Cardiac muscle cell (in vitro differentiated cells and primary cell): Measurements from ENCODE around the gene NGDN. TPM values are rescaled to one million over a fixed set of nuclear protein-coding genes. Genes with fewer than 3 reads are reported as not detected.

Source experiments
- DNase-seq, 2 donors: peaks; one replicate each; pipeline versions ENCODE4 v3.0.0 to v3.0.0-alpha.2; 2010 to 2017; ENCODE audit warnings: low read depth in 1 of 2, low spot score in 1 of 2
- H3K27ac ChIP-seq: fragments of 200-600 bp; sonication (generic); 2 replicates; pipeline ENCODE4 v1.5.1; 2016
- H3K27me3 ChIP-seq: fragments of 200-600 bp; sonication (generic); 2 replicates; pipeline ENCODE4 v1.6.0; 2016; ENCODE audit warnings: control low read depth
- H3K36me3 ChIP-seq: fragments of 200-600 bp; sonication (generic); 2 replicates; pipeline ENCODE4 v1.5.1; 2016; ENCODE audit warnings: control low read depth
- H3K4me1 ChIP-seq: fragments of 200-600 bp; sonication (generic); 2 replicates; pipeline ENCODE4 v1.8.1; 2017; ENCODE audit warnings: low read depth, mild to moderate bottlenecking, mixed run types
- H3K4me3 ChIP-seq: fragments of 200-600 bp; sonication (generic); 2 replicates; pipeline ENCODE4 v1.5.1; 2016; ENCODE audit warnings: mild to moderate bottlenecking
- H3K9me3 ChIP-seq: fragments of 200-600 bp; sonication (generic); 2 replicates; pipeline ENCODE4 v1.5.1; 2017; ENCODE audit warnings: low read depth, mild to moderate bottlenecking, control low read depth
- CTCF ChIP-seq: IDR thresholded peaks from 2 replicates; pipeline ENCODE4 v1.5.1; 2012; ENCODE audit warnings: low read depth, mild to moderate bottlenecking, low read length
- polyA plus RNA-seq: library from polyadenylated mRNA; unstranded; fragments of >200 nt; fragmentation: Nextera tagmentation; extraction: Ambion mirVana; gene quantifications from 2 replicates; pipeline ENCODE4 v1.2.1, GENCODE V29; 2016
- total RNA-seq: library from RNA; depleted of rRNA; stranded (reverse); fragments of >200 nt; gene quantifications from 2 replicates; pipeline ENCODE4 v1.2.3, GENCODE V29; 2016

NGDN gene
- total and polyA plus RNA-seq, 2 experiments from 2014 or later: 43.3 to 66.9 TPM

GRCh38 chr14:23442721-23443356 is 26.7 kb upstream of the NGDN start:
- H3K4me1 ChIP-seq: peaks cover 98% of the 10 kb centered on the region
- H3K27ac ChIP-seq: peak overlapping the region; percentile 100
- H3K36me3 ChIP-seq: no peaks in the 10 kb centered on the region
- TF ChIP-seq CTCF: no peak
- H3K9me3 ChIP-seq: no peaks in the 10 kb centered on the region
- no peaks in the 10 kb centered on the region for H3K27me3 ChIP-seq
- H3K4me3 ChIP-seq: peak overlapping the region; percentile 18
- DNase-seq: peak in 1 of 2 donors; percentile 92

- H3K4me1 ChIP-seq: peaks cover 96% of the 10 kb centered on the region
- peak overlapping the region; percentile 100 for H3K27ac ChIP-seq
- H3K4me3 ChIP-seq: peak overlapping the region; percentile 18
- H3K27me3 ChIP-seq: no peaks in the 10 kb centered on the region
- no peaks in the 10 kb centered on the region for H3K9me3 ChIP-seq
- DNase-seq: peak in 1 of 2 donors; percentile 92
- no peak for TF ChIP-seq CTCF
- H3K36me3 ChIP-seq: no peaks in the 10 kb centered on the region
These were observed 26.1 kb upstream of the NGDN start for GRCh38 chr14:23443411-23443812.

DNA sequence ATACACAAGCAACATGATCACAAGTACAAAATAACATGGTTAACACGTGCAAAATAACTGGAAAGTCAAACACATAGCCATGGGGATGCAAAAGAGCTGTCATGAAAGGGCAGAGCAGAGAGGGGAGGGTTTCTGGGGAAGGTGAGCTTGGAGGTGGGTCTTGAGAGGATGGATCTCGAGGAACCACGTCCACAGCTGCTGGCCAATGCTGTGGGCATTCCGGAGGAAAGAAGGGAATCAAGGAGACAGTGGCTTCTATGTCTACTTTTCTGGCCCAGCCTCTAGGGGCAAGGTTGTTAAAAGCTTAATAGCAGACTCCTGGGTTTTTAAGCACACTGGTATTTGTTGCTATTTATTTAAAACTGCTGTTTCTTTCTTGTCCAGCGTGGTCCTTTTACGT is 25.6 kb upstream of the NGDN start:
- Histone ChIP-seq H3K27me3 (no peaks in the 10 kb centered on the region), H3K36me3 (no peaks in the 10 kb centered on the region), H3K9me3 (no peaks in the 10 kb centered on the region), H3K27ac (peak overlapping the region; percentile 100), H3K4me3 (peak overlapping the region; percentile 3), H3K4me1 (peaks cover 92% of the 10 kb centered on the region)
- TF ChIP-seq CTCF: no peak
- DNase-seq: no peak

DNA sequence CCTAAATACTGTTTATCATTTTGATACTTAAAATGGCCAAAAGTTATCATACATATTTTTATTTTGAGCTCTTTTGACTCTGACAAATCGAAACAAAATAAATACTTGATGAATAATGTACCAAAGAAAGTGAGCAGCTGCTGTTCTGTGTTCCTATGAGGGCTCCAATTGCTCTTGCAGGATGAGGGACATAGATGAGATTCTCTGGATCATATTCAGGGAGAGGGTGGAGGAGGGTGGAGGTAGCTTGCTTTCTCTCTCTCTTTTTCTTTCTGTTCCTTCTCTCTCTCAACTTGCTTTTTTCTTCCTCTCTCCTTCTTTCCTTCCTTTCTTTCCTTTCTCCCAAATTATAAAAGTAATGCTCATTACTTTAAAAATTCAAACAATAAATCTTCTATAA is 25.2 kb upstream of the NGDN start:
- Histone ChIP-seq H3K27ac (peak overlapping the region; percentile 100), H3K36me3 (no peaks in the 10 kb centered on the region), H3K9me3 (no peaks in the 10 kb centered on the region), H3K4me3 (peak overlapping the region; percentile 3), H3K27me3 (no peaks in the 10 kb centered on the region), H3K4me1 (peaks cover 92% of the 10 kb centered on the region)
- TF ChIP-seq CTCF: no peak
- DNase-seq: no peak

DNA sequence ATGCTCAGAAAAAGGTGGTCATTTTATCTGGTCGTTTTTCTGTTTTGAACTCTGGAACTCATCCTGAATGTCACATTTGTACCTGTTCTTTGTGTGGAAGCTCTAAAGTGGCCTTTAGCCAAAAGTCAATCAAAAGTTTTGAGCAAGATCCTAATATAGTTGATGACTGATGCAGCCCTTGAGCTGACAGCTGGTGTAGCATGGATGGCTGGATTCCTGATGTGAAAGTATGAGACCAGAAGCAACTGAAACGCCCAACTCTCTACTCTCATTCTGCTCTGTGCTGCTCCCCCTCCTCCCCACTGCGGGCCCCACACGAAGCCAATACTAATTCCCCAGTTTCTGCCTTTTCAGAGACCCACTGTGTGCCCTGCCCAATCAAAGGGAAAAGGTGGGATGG is 23.7 kb upstream of the NGDN start:
- Histone ChIP-seq H3K9me3 (no peaks in the 10 kb centered on the region), H3K4me1 (peaks cover 80% of the 10 kb centered on the region), H3K27me3 (no peaks in the 10 kb centered on the region), H3K27ac (peak overlapping the region; percentile 100), H3K4me3 (no peak overlapping the region), H3K36me3 (no peaks in the 10 kb centered on the region)
- no peak for DNase-seq
- TF ChIP-seq CTCF: no peak
